Inflammatory macrophage (primary cell): ENCODE data around the gene PPM1H.

Experiments used
- DNase-seq, 2 donors: peaks; one replicate each; pipeline ENCODE4 v3.0.0-alpha.2; 2020 to 2022

The PPM1H gene

DNA sequence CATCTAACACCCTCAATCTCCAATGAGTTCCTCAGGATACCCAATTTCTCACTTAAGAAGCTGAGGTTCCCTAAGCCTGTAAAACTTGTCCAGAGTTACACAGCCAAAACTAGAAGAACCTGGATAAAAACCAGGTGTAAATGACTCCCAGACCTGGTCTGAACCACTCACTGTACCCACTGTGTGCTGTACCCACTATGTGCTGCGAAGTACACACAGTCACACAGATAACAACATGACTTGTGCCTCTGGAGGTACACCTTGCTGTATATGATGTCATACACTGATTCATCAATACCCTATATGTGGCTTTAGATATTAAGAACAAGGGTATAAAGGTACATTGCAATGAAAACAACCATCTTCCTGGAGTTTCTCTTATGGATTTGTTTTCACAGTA is 66.1 kb downstream of the PPM1H start:
- no peak for DNase-seq

DNA sequence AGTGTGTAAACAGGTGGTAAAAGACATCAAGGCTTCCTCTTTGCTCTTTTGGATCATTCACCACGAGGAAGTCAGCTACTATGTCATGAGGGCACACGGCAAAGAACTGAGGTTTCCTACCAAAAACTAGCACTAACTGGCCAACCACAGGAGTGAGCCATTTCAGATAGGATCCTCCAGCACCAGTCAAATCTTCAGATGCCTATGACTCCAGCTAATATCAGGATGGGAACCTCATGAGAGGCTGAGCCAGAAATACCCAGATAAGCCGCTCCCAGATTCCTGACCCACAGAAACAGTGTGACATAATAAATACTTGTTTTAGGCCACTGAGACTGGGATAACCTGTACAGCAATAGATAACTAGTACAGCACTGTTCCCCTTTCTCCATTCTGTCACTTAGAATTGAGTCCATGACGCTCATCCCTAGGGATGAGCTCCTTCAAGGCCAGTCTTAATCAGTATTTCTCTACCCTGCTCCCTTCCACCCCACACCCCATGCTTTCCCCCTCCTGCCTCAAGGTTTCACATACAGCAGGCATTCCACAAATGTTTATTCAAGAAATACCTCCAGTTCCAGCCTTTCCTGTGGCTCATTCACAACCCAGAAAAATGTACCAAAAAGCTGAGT is 68.4 kb downstream of the PPM1H start:
- peak in 1 of 2 donors; percentile 18 for DNase-seq

DNA sequence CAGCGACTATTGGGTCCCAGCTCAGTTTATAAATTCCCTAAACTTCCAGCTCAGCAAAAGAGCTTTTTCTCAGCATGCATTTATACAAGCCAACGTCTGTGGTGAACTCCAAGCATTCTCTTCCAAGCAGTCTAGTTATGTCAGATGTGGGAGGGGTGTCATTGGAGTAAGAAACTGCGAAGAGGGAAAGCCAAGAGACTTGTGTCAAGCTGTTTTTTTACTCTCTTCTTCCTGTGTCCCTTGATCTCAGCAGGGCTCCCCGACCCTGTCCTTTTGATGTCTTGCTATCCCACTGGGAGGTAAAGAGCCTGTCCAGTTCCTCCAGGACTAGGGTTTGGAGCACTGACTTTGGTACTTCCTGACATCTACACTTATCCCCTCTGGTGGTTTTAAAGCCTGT is 69.0 kb downstream of the PPM1H start:
- DNase-seq = no peak

DNA sequence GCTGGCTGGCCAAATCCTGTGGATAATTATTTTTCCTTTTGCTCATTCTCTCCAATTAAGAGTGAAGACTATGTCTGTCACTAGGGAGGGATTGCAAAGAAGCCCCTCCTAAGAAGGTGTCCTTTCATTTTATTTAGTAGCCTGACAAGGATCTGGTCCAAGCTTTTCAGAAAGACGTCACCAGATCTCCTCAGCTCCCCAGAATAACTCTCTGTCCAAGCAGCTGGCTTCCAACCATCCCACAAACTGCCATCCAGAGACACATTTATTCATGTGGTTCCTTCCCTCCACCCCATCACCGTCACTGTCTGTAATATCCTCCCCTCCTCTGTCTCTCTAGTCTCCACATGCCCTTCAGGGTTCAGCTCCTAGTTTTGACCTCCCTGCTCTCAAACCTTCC is 69.9 kb downstream of the PPM1H start:
- no peak for DNase-seq

DNA sequence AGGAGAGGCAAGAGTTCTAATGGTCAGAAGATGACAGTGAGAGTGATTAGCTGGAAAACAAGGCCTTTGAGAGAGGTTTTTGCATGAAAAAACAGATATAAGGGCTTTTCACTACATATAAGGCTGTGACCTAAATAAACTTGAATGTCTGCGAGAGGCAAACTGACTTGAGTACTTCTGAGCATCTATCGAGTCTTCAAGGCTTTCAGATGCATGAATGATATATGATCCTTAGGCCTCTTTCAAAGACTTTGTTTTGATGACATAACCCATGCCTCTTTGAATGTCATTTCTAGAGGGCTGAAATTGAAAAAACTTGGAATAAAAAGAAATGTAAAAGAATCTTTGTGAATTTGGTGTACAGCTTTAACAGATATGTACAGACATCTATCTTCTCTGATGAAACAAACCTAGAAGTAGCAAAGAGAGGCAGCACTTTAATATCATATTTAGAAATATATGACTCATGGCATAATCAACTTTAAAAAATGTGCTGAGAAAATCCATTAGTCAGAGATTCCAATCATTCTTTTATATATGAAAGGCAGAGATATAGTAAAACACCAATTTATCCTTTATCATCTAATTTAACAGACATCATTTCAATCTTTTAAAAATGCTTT is 72.6 kb downstream of the PPM1H start:
- DNase-seq = no peak

DNA sequence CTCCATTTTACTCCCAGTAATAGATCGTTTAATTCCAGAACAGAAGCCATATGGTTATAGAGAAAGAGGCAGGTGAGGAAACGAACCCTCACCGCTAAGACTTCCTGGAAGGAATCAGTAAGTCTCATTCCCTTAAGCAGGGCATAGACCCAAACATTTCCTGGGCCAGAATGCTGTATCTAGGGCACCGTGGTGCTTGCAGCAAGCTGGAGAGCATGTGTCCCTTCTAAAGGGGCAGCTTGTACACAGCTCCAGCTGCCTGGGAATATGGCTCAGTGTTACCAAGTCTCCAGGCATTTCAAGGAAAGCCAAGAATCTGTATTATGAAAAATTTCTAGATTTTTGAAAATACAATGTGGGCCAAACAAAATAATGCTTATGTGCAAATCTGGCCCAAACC is 73.4 kb downstream of the PPM1H start:
- DNase-seq = no peak

DNA sequence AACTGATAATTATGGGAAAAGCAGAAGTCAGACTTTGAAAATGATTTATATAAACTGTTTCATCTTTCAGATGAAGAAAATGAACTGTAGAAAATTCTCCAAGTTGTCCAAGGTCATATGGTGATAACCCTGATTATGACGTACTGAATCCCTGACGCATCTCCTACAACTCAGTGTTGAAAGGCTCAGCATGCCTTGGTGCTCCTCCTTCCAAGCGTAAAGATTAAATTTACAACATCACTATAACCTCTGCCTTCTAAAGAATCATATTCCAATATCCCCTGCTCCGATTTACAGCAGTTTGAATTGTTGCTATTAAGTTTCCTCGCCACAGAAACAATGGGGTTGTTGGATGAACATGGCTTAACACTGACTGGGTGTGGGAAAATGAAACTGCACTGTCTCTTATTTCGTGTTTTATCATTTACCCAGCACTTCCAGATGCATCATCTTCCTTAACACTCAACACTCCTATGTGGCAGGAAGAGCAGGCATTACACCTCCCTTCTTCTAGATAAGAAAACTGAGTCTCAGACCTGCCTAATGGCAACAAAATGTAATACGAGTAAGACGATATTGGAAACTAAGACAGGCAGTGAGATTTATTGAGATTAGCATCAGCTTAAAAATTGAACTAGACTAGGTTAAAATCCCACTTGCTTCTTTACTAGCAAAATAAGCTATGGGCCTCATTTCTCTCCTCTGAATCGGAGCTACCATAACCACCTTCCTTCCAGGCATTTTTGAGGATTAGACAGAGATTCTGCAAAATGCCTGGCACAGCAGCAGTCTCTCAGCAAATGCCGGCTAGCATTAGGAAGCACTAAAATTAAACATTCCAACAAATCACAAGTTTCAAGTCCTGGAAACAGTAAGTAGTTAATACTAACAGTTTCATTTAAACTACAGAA is 74.2 kb downstream of the PPM1H start:
- DNase-seq = no peak

DNA sequence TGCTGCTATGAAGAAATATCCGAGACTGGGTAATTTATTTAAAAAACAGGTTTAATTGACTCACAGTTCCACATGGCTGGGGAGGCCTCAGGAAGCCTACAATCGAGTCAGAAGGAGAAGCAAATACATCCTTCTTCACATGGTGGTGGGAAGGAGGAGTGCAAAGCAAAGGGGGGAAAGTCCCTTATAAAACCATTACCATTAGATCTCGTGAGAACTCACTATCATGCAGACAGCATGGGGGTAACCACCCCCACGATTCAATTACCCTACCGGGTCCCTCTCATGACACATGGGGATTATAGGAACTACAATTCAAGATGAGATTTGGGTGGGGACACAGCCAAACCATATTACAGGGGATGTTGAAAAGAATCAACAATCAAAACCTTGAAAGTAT is 74.9 kb downstream of the PPM1H start:
- no peak for DNase-seq

DNA sequence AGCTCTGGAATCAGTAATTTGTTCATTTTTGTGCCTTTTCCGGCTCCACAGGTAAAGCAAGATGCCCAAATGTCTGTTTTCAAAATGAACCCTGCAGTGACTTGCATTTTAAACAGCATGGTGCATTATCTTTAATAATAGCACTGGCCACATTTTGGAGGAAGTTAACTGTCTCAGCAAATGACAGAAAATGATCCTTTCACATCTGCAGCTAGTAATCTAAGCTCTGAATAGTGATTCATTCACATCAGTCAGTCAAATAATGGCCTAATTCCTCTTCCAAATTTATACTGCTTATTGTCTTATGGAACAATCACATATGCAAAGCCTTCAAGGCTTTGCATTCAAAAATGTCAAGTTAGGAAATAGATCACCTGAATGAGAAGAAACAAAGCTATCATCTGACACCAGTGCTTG is 75.6 kb downstream of the PPM1H start:
- DNase-seq = no peak

DNA sequence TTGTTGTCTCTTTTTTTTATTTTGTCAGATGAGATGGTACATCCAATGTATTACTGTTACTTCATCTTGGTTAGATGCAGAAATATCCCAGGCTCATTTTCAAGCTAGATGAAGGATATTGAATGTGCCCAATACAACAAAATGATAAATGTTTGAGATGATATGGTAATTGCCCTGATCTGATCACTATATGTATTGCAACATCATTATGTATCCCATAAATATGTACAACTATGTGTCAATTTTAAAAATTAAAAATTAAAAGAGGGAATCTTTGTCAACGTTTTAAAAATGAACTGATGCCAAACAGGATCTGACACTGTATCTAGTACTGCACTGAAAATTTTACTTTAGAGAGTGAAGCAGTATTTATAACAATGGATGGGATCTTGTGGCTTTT is 78.5 kb downstream of the PPM1H start:
- no peak for DNase-seq

DNA sequence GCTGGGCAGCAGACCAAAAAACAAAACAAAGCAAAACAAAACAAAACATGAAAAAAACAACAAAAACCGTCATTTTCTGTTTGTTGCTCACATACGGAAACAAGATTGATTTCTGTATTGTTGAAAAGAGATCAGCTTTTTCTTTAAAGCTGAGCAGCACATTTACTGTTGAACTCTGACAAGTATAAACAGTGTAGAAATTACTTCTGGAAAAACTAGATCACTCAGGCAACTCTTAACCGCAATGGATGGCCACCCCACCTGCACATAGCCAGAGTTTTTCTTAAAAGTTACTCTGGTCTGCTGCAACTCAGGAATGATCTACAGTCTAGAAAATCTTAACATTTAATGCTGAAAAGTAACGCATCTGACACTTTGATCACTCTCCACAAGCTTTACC is 80.9 kb downstream of the PPM1H start:
- no peak for DNase-seq

DNA sequence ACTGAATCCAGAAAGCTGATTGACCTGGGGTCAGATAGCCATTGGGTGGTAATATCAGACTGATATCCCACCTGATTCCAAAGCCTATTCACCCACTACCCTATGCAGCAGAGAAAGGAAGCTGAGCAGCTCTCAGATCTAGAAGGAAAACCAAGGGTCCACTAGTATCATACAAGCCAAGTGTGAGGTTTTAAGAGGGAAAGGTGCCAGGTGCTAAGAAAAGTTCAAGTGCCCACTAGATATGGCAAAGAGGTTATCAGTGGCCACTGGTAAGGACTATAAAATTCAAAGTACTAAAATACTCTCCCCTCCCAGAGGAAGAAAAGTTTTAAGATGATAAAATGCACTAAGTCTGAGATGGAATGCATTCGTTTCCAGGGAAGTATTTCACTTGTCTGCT is 85.6 kb downstream of the PPM1H start:
- no peak for DNase-seq

DNA sequence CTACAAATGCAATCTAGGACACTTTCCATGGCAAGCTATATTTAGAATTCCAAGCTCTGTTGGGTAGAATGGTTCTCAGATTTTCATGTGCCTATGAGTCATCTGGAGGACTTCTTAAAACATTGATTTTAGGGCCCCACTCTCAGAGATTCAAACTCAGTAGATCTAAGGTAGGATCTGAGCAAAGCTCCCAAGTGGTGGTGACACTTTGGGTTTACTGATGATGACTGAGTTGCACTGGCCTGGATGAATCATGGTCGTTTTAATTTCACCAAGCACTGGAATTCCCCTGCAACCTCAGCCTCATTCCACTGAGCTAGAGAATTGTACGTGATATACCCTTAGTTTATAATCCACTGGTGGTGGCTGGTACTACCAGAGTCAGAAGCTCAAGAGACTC is 86.5 kb downstream of the PPM1H start:
- peak; percentile 50 to 77 for DNase-seq

DNA sequence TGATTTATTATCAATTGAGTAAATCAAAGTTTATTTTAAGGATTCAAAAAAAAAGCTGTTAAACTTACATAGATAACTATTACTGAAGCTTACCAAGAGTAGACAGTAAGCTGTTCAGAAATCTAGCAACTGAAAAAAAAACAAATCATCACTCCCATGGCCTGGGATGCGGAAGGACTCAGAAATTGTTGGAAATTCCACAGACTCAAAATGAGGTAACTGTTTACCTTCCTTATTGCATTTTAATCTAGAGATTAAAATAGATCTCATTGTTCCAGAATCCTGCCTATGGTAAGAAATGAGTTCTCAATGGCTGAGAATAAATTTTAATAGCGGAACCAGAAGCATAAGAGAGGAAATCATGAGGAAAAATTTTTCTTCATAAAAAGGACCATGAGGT is 87.2 kb downstream of the PPM1H start:
- DNase-seq = no peak

DNA sequence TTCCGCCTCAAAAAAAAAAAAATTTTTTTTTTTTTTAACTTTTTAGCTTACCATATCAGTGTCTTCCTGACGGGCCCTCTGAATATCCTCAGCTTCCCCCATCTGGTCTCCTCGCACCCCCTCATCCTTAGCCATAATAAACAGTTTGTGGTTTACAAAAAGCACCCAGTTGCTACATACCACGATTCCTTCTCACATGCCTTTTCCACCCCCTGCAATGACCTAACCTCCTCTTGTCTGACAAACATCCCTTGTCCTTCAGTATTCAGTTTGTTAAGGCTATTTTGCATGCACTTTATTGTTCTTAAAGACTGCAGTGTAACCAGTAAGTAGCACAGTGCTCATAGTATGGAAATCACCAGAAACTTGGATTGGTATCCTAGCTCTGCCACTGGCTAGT is 88.5 kb downstream of the PPM1H start:
- peak; percentile 80 to 87 for DNase-seq

DNA sequence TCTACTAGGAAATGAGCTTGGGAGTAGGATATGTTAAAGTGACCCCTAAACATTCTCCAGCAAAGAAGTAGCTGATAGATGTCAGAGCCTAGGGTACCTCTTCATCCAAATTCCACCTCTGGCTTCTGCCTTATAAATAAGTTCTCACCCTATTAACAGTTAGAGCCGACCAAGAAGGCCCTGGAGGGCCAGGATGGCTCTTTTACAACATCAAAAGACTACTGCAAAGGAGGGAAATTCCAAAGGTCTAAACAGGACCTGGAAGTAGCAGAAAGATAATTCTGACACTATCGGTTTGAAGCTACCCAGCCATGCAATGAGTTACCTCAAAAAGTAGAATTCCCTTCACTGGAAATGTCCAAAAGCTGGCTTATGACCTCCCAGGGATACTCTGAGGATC is 90.0 kb downstream of the PPM1H start:
- no peak for DNase-seq

DNA sequence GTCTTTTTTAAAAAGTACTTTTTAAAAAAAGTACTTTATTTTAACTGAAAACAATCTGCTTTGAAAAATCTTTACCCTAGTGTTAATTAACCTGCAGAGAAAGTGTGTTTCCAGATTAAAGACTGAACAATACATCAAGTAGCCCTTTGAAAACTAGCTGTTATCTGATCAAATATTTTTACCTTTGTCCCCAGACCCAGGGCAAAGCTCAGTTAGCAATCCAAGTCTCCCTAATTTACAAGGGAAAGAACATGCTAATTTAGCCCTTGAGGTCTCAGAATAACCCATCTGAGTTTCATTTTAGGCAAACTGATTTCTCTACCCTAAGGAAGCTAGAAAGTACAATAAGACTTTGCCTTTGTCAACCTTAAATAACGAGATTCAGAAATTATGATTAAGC is 91.2 kb downstream of the PPM1H start:
- no peak for DNase-seq

DNA sequence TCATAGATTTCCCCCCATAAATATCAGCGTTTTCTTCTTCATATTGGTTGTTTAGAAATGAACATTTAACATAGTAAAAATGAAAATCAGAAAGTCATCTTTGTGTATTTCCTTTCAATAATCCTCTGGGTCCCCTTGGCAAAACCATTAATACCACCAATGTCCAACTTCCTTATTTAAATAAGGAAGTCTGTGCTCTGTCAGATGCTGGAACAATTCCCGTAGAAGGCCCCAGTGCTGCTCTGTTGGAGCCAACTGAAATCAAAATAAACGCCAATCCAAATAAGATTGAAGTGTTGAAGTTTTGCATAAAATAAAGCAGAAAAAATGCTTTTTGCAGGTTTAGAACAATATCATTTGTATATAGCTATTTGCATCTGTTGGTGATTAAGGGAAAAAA is 93.1 kb downstream of the PPM1H start:
- DNase-seq = peak; percentile 59

DNA sequence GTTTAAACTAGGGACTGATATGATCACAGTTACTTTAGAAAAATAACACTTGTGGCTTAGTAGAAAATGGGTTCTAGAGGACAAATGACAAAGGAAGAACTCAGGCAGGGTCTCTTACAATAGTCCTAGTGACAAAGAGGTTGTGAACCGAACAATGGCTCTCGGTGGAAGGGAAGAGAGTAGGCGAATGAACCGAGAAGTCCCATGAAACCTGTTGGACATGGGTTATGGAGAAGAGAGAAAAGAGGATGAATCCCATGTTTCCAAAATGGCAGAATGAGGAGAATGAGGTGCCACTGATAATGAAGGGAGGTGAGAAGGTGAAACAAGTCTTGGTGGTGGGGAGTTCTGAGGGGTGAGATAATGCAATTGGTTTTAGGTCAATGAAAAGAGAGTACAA is 94.1 kb downstream of the PPM1H start:
- no peak for DNase-seq

DNA sequence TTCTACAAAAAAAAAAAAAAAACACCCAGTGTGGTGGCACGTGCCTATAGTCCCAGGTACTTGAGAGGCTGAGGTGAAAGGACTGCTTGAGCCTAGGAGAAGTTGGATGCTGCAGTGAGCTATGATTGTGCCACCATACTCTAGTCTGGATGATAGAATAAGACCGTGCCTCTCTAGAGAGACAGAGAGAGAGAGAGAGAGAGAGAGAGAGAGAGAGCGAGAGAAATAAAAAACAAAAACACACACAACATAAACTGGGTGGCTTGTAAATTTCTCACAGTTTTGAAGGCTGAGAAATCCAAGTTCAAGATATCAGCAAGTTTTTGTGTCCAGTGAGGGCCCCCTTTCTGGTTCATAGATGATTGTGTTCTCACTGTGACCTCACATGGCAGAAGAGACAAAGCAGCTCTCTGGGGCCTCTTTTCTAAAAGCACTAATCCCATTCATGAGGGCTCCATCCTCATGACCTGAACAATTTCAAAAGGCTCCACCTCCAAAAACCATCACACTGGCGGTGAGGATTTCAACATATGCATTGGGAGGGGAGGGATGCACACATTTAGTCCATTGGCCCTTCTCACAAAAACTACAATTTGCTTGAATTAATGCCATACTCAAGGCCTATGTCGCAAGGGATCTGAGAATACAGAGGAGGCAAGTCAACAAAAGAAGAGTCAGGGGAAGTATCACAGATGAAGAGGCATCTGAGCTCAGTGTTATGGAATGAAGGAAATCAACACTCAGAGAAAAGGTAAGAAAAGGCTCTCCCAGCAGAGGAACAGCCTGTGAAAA is 94.9 kb downstream of the PPM1H start:
- no peak for DNase-seq

DNA sequence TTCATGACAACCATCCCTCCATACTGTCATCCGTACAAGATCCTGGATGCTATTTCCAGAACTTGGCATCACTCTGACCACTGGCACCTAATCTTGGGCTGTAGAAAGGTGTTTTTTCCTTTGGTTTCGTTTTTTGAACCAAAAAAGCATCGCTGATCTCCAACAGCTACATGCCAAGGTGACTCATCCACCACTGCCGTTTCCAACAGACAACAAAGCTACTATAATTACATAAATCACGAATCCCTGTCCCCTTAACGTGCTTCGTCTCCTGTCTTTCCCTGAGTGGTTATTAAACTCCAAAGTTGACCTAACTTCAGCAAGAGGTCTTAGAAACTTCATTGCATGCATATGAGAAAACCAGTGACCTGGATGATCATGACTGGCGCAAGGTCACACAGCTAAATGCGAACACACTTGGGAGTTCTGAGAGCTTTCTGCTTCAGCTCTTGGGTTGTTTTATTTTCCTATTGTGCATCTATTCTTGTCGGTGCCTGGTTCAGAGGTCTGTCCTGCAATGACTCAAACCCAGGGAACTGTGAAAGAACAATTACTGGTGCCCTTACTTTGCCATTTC is 99.9 kb downstream of the PPM1H start:
- no peak for DNase-seq

DNA sequence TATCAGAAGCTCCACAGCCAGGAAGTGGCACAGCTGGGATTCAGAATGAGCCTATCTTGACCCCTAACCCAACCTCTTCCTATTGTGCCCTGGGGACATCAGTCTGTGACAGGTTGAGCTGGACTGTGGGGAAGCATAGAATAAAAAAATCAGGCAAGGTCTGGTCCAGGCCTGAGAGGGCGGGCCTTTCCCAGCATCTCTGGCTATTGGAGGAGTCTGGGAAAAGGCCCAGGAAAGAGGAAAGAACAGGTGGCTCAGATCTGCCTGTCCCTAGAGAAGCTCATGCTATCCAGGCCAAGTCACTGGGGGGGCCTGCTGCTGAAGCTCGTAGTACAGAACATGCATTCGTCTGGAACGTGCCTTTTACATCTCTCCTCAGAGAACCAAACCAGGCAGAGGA is 100.5 kb downstream of the PPM1H start:
- no peak for DNase-seq

DNA sequence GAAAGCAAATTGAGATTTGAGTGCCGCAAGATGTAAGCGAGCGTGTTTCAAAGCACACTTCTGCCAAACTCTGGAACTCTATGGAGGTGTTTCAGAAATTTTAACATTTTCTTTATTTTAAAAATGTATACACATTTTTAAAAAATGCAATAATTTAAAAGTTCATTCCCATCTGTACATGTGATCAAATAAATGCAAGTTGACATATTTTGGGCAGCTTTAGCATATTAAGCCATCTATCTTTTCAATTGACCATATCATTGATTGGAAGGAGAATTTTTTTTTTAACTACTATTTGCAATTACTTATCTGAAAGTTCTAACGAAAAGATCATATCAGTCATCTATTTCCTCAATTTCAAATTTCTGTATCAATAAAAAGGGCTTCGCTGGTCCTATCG is 101.3 kb downstream of the PPM1H start:
- DNase-seq = no peak
